HK-2 (cell line): ENCODE results near the gene DMAC2.
"Not testable (repeated sequence)": the region's sequence is repeated elsewhere in the genome, so short reads cannot be mapped to it uniquely, and the experiment has no call there.

Source experiments
- DNase-seq: peaks from one replicate; pipeline ENCODE4 v3.0.0-alpha.2; 2018; ENCODE audit not compliant: unreplicated experiment

Gene DMAC2

DNA sequence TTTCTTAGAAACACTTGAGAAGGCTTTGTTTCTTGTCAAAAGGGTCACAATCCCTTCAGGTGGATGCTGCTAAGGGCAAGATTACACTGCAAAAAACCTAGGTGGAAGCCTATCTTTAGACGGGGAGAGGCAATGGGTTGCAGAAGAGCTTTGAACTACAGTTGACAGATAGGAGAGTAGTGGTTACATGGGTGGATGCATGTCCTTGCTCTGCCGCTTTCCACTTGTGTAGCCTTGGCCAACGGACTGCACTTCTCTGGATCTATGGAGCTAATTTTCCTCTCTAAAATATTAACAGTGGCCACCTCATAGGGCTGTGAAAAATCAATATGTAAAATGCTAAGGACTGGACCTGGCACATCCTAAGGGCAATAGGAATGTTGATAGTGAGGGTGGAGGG, 41.1 kb downstream of the DMAC2 start:
- no peak for DNase-seq

DNA sequence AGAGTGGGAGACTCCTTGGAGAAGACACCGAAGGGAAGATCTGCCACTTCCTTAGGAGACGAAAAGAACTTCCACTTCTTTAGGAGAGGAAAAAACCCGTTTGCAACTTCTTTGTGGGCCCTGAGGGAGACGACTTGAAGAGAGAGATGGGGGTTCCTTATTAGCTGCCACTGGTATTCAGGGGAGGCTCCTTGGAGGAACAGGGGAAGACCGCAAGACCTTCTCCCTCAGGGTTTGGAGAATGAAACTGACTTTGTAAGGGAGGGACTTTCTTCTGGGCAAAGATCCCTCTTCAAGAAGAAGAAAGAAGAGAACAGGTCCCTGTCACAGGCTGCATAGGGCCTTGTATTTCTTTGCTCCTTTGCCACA, 41.7 kb downstream of the DMAC2 start:
- no peak for DNase-seq

- peak; percentile 98 for DNase-seq
Observed at GRCh38 chr19:41397086-41398049, 42.3 kb downstream of the DMAC2 start, which contains the start of the genes BCKDHA and EXOSC5. BCKDHA (plus strand) TSS chr19:41397818; CDS start chr19:41397828, 10 bp downstream. EXOSC5 (minus strand) TSS chr19:41397359; CDS start chr19:41397328, 31 bp downstream.

- no peak for DNase-seq
Observed at GRCh38 chr19:41395355-41395754, 44.4 kb downstream of the DMAC2 start.

DNA sequence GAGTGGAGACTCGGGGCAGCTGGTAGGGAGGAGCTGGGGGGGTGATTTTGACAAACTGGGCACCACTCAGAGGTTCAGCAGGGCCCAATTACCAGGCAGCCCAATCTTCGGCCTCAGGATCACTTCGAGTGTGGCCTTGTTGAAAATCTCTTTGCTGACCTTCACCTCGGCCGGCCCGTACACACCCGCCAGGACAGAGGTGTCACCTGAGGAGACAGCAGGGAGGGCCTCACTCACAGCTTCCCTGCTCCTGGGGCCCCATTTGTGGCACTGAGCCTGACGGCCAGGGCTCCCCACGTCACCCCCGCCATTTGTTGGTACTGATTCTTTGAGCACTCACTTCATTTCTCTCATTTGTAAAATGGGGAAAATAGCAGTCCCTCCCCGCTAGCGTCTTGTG, 46.9 kb downstream of the DMAC2 start:
- no peak for DNase-seq

DNA sequence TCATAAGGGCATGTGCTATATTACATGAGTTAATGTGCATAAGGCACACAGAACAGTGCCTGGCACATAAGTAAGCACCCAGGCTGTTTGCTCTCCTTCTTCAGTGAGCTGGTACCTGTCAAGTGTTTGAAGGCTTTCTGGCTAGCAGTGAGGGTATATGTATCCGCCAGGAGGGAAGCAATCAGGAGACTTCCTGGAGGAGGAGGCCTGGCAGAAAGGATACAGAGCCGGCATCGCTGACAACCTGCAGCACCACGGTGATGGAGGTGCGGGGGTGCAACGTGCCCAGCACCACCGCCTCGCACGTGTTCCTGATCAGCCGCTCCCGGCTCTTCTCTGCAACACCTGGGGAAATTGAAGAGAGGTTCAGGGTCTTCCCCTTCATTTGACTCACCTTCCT, 48.1 kb downstream of the DMAC2 start:
- no peak for DNase-seq

DNA sequence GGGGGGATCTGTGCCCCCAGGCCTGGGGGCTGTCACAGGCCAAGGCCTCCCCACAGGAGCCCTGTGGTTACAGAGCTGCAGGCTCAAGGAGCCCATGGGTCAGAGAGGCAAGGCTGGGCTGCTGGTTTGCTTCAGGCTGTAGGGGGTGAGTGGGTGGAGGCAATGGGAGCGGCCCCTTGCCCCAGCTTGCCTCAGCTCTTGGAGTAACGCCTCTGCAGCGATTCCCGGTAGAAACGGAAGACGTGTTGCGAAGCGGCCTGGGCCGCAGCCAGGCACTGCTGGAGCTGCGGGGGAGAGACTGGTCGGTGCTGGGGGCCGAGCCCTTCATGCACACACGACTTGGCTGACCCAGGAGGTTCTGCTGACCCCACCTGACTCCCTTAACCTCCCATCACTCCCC, 53.3 kb downstream of the DMAC2 start:
- DNase-seq: no peak

DNA sequence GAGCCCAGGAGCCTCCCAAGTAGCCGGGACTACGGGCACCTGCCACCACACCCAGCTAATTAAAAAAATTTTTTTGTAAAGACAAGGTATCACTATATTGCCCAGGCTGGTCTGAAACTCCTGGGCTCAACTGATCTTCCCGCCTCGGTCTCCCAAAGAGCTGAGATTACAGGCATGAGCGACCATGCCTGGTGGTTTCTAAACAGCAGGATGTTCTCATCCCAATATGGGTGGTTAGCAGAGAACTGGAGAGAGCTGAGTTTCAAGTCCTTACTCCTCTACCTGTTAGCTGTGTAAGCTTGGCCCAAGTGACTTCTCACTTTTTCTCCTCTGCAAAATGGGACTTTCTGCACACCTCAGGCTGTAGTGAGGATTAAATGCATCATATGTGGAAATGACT, 55.4 kb downstream of the DMAC2 start:
- peak; percentile 43 for DNase-seq

GRCh38 chr19:41381536-41381935, 58.2 kb downstream of the DMAC2 start:
- DNase-seq: not testable (repeated sequence)
